ENCODE data around the gene ST3GAL6.

DNA sequence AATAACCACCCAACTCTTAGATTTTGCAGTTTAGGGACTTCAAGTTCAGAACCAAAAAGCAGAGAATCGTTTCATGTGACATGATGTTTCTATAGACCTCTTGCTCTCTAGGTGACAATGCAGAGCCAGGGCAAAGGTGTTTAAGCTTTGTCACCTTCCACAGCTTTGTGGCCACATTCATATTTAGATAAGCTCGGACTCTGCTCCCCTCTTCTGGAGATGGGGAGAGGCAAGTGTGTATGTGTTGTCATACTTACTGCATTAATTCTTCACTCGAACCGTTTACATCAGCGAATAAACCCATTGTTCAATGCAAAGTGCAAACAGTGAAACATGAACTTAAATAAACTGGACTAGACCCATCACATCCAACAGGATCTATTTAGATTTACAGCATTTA, 33.2 kb downstream of the ST3GAL6 start:
- TF ChIP-seq, protein P1, sequence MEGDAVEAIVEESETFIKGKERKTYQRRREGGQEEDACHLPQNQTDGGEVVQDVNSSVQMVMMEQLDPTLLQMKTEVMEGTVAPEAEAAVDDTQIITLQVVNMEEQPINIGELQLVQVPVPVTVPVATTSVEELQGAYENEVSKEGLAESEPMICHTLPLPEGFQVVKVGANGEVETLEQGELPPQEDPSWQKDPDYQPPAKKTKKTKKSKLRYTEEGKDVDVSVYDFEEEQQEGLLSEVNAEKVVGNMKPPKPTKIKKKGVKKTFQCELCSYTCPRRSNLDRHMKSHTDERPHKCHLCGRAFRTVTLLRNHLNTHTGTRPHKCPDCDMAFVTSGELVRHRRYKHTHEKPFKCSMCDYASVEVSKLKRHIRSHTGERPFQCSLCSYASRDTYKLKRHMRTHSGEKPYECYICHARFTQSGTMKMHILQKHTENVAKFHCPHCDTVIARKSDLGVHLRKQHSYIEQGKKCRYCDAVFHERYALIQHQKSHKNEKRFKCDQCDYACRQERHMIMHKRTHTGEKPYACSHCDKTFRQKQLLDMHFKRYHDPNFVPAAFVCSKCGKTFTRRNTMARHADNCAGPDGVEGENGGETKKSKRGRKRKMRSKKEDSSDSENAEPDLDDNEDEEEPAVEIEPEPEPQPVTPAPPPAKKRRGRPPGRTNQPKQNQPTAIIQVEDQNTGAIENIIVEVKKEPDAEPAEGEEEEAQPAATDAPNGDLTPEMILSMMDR (IDR thresholded peaks at IDR 0.05), result no peak
- TF ChIP-seq POLR2A (IDR thresholded peaks at IDR 0.05), result no peak
